SU-DHL-6 (cell line): Measurements from ENCODE around the gene MGP.

ENCODE experiments used
- H2AFZ ChIP-seq: fragments of 200-600 bp; sonication (generic); 2 replicates; pipeline ENCODE4 v1.6.1; 2014; ENCODE audit warnings: low read depth, mild to moderate bottlenecking, moderate library complexity, mixed read lengths, antibody characterized with exemption, low read length; ENCODE audit not compliant: severe bottlenecking
- H3F3A ChIP-seq: fragments of 200-600 bp; shearing (Covaris generic); 2 replicates; pipeline ENCODE4 v1.6.0; 2016; ENCODE audit warnings: antibody characterized with exemption, mild to moderate bottlenecking; ENCODE audit not compliant: insufficient read depth
- H3K27ac ChIP-seq: fragments of 200-600 bp; sonication (generic); 2 replicates; pipeline ENCODE4 v1.5.1; 2016; ENCODE audit warnings: low read depth, mild to moderate bottlenecking, low read length, moderate library complexity, mixed read lengths
- H3K27me3 ChIP-seq: fragments of 200-600 bp; sonication (generic), shearing (Covaris generic); 2 replicates; pipeline ENCODE4 v1.6.0; 2014; ENCODE audit warnings: mild to moderate bottlenecking, low read length
- H3K36me3 ChIP-seq: fragments of 200-600 bp; sonication (generic); 2 replicates; pipeline ENCODE4 v1.6.1; 2014; ENCODE audit warnings: mild to moderate bottlenecking, low read length, mixed read lengths
- H3K4me2 ChIP-seq: fragments of 300-600, 200-600 bp; shearing (Covaris generic), sonication (generic); 2 replicates; pipeline ENCODE4 v1.6.0; 2014; ENCODE audit warnings: low read length, low read depth, mild to moderate bottlenecking; ENCODE audit not compliant: poor library complexity, severe bottlenecking
- H3K4me3 ChIP-seq: fragments of 200-600 bp; sonication (generic); 2 replicates; pipeline ENCODE4 v1.5.1; 2014; ENCODE audit warnings: antibody characterized with exemption, low read length, mild to moderate bottlenecking, mixed read lengths; ENCODE audit not compliant: insufficient read depth, poor library complexity, severe bottlenecking
- H3K79me2 ChIP-seq: fragments of 200-600 bp; sonication (generic); 2 replicates; pipeline ENCODE4 v1.6.1; 2014; ENCODE audit warnings: mild to moderate bottlenecking, low read length, moderate library complexity; ENCODE audit not compliant: insufficient read depth
- H3K9ac ChIP-seq: fragments of 200-600 bp; sonication (generic); 2 replicates; pipeline ENCODE4 v1.7.0; 2014; ENCODE audit warnings: mild to moderate bottlenecking, low read length
- H3K9me2 ChIP-seq: fragments of 200-600 bp; sonication (generic); replicated peaks from 2 replicates; pipeline ENCODE4 v1.6.1; 2014; ENCODE audit warnings: low read length; ENCODE audit not compliant: insufficient read depth
- H3K9me3 ChIP-seq: fragments of 200-600 bp; sonication (generic); 2 replicates; pipeline ENCODE4 v1.6.1; 2014; ENCODE audit warnings: low read length, mixed read lengths; ENCODE audit not compliant: insufficient read depth
- H4K20me1 ChIP-seq: fragments of 200-600 bp; sonication (generic); 2 replicates; pipeline ENCODE4 v1.6.1; 2014; ENCODE audit warnings: low read depth, mild to moderate bottlenecking, antibody characterized with exemption, low read length, moderate library complexity, mixed read lengths
- CTCF ChIP-seq: fragments of 200-600 bp; sonication (generic); IDR thresholded peaks from one replicate; pipeline ENCODE4 v1.5.1; 2017; ENCODE audit warnings: antibody characterized with exemption, mild to moderate bottlenecking, low read length, moderate library complexity; ENCODE audit not compliant: insufficient read depth, poor library complexity, severe bottlenecking
- EZH2phosphoT487 ChIP-seq: fragments of 200-600 bp; sonication (generic), shearing (Covaris generic); conservative IDR thresholded peaks from 2 replicates; pipeline ENCODE4 v1.6.1; 2018; ENCODE audit warnings: mild to moderate bottlenecking, antibody characterized with exemption, low read length, moderate library complexity, mixed read lengths

Gene MGP

GRCh38 chr12:14893506-14894250 is 8.0 kb upstream of the MGP start:
- Histone ChIP-seq H3F3A (no peaks in the 10 kb centered on the region), H3K4me2 (no peak overlapping the region), H3K36me3 (no peaks in the 10 kb centered on the region), H3K9ac (no peak overlapping the region), H3K27me3 (no peaks in the 10 kb centered on the region), H3K9me2 (no peaks in the 10 kb centered on the region), H3K79me2 (no peaks in the 10 kb centered on the region), H2AFZ (no peak overlapping the region), H3K9me3 (no peaks in the 10 kb centered on the region), H3K27ac (no peak overlapping the region), H4K20me1 (no peaks in the 10 kb centered on the region; the same call in 1 of the 2 replicates), H3K4me3 (no peak overlapping the region)
- TF ChIP-seq EZH2phosphoT487 (no peak), CTCF (no peak)

- Histone ChIP-seq H3K9me3 (no peaks in the 10 kb centered on the region), H3K9me2 (no peaks in the 10 kb centered on the region), H3K4me2 (no peak overlapping the region), H3F3A (no peaks in the 10 kb centered on the region), H3K27me3 (no peaks in the 10 kb centered on the region), H3K4me3 (no peak overlapping the region), H3K36me3 (no peaks in the 10 kb centered on the region), H3K79me2 (no peaks in the 10 kb centered on the region), H2AFZ (no peak overlapping the region), H3K9ac (no peak overlapping the region), H4K20me1 (no peaks in the 10 kb centered on the region), H3K27ac (no peak overlapping the region)
- TF ChIP-seq CTCF (no peak), EZH2phosphoT487 (no peak)
These were observed 7.3 kb upstream of the MGP start for GRCh38 chr12:14892726-14893505.

GRCh38 chr12:14890701-14891100 is 5.0 kb upstream of the MGP start:
- Histone ChIP-seq H3K4me3 (no peak overlapping the region), H3K9ac (no peak overlapping the region), H3K4me2 (no peak overlapping the region), H3K9me3 (no peaks in the 10 kb centered on the region), H3K36me3 (no peaks in the 10 kb centered on the region), H3K9me2 (no peaks in the 10 kb centered on the region), H4K20me1 (no peaks in the 10 kb centered on the region), H3K27ac (no peak overlapping the region), H2AFZ (no peak overlapping the region), H3K27me3 (no peaks in the 10 kb centered on the region), H3K79me2 (no peaks in the 10 kb centered on the region), H3F3A (no peaks in the 10 kb centered on the region)
- TF ChIP-seq EZH2phosphoT487 (no peak), CTCF (no peak)
